Mesodermal cell (in vitro differentiated cells): ENCODE measurements around the gene MYOF.

Experiments
- H3K27ac ChIP-seq: 2 replicates; pipeline ENCODE4 v1.7.0; 2013; ENCODE audit warnings: mild to moderate bottlenecking, low read depth, low read length, moderate library complexity; ENCODE audit not compliant: severe bottlenecking
- H3K36me3 ChIP-seq: 2 replicates; pipeline ENCODE4 v1.7.1; 2013; ENCODE audit warnings: mild to moderate bottlenecking, low read length, moderate library complexity; ENCODE audit not compliant: control insufficient read depth, insufficient read depth
- H3K4me1 ChIP-seq: one replicate; pipeline ENCODE4 v1.7.1; 2013; ENCODE audit warnings: mild to moderate bottlenecking, low read length; ENCODE audit not compliant: insufficient read depth, control insufficient read depth, poor library complexity, severe bottlenecking
- H3K4me3 ChIP-seq: 2 replicates; pipeline ENCODE4 v1.7.0; 2013; ENCODE audit warnings: low read length, control low read depth, mild to moderate bottlenecking; ENCODE audit not compliant: insufficient read depth, poor library complexity, severe bottlenecking; ENCODE audit errors: extremely low read depth
- H3K9me3 ChIP-seq: 2 replicates; pipeline ENCODE4 v1.7.1; 2013; ENCODE audit warnings: mild to moderate bottlenecking, low read length, moderate library complexity; ENCODE audit not compliant: control insufficient read depth
- WGBS, 2 experiments: methylation state at CpG; one replicate each; pipeline ENCODE4 v1.1.5; 2013; ENCODE audit warnings: missing lambda C conversion rate in 2 of 2; ENCODE audit not compliant: insufficient coverage in 2 of 2; 5-methylcytosine and 5-hydroxymethylcytosine counted together

Gene MYOF

GRCh38 chr10:93386631-93387369, 95.3 kb downstream of the MYOF start:
- Histone ChIP-seq H3K27ac (no peak overlapping the region), H3K4me1 (peaks cover 22% of the 10 kb centered on the region), H3K36me3 (peaks cover 63% of the 10 kb centered on the region), H3K9me3 (no peaks in the 10 kb centered on the region), H3K4me3 (no peak overlapping the region)
- WGBS, 2 experiments: 83 to 87% methylated on average over 11 of the region's 14 CpGs

GRCh38 chr10:93385345-93385744, 96.8 kb downstream of the MYOF start:
- no peak overlapping the region for H3K27ac ChIP-seq
- peaks cover 17% of the 10 kb centered on the region for H3K4me1 ChIP-seq
- 100% methylated on average over 1 to 2 of the region's 2 CpGs for WGBS, 2 experiments
- H3K4me3 ChIP-seq: no peak overlapping the region
- H3K36me3 ChIP-seq: peaks cover 65% of the 10 kb centered on the region
- H3K9me3 ChIP-seq: no peaks in the 10 kb centered on the region

GRCh38 chr10:93384006-93384405, 98.1 kb downstream of the MYOF start:
- 89 to 92% methylated on average over 4 to 7 of the region's 7 CpGs for WGBS, 2 experiments
- H3K4me3 ChIP-seq: no peak overlapping the region
- H3K36me3 ChIP-seq: peaks cover 72% of the 10 kb centered on the region
- H3K4me1 ChIP-seq: peaks cover 29% of the 10 kb centered on the region
- no peak overlapping the region for H3K27ac ChIP-seq
- no peaks in the 10 kb centered on the region for H3K9me3 ChIP-seq

GRCh38 chr10:93383562-93383981, 98.6 kb downstream of the MYOF start:
- no peaks in the 10 kb centered on the region for H3K9me3 ChIP-seq
- peaks cover 72% of the 10 kb centered on the region for H3K36me3 ChIP-seq
- 92 to 94% methylated on average over 2 to 5 of the region's 6 CpGs for WGBS, 2 experiments
- no peak overlapping the region for H3K4me3 ChIP-seq
- peaks cover 29% of the 10 kb centered on the region for H3K4me1 ChIP-seq
- H3K27ac ChIP-seq: no peak overlapping the region

- Histone ChIP-seq H3K9me3 (no peaks in the 10 kb centered on the region), H3K27ac (no peak overlapping the region), H3K4me1 (peaks cover 36% of the 10 kb centered on the region), H3K36me3 (peaks cover 53% of the 10 kb centered on the region), H3K4me3 (no peak overlapping the region)
- WGBS, 2 experiments: 97 to 100% methylated on average over 5 of the region's 5 CpGs
These were observed 102.2 kb downstream of the MYOF start for GRCh38 chr10:93379731-93380575.

GRCh38 chr10:93378997-93379730, 103.0 kb downstream of the MYOF start:
- WGBS, 2 experiments: 93 to 100% methylated on average over 2 of the region's 3 CpGs
- Histone ChIP-seq H3K36me3 (peaks cover 56% of the 10 kb centered on the region), H3K9me3 (no peaks in the 10 kb centered on the region), H3K4me1 (peaks cover 29% of the 10 kb centered on the region), H3K27ac (no peak overlapping the region), H3K4me3 (no peak overlapping the region)

- Histone ChIP-seq H3K27ac (no peak overlapping the region), H3K36me3 (peaks cover 59% of the 10 kb centered on the region), H3K9me3 (no peaks in the 10 kb centered on the region), H3K4me1 (peaks cover 18% of the 10 kb centered on the region), H3K4me3 (no peak overlapping the region)
- 80 to 100% methylated on average over 1 of the region's 2 CpGs for WGBS, 2 experiments
These were observed 104.1 kb downstream of the MYOF start for GRCh38 chr10:93378039-93378438.

GRCh38 chr10:93376372-93377293, 105.5 kb downstream of the MYOF start:
- H3K4me3 ChIP-seq: no peak overlapping the region

GRCh38 chr10:93370961-93371360, 111.2 kb downstream of the MYOF start:
- Histone ChIP-seq H3K27ac (no peak overlapping the region), H3K9me3 (no peaks in the 10 kb centered on the region), H3K4me3 (no peak overlapping the region), H3K4me1 (no peaks in the 10 kb centered on the region), H3K36me3 (peaks cover 80% of the 10 kb centered on the region)
- WGBS, 2 experiments: no CpG with 5 or more reads among the region's 1 CpG

More at GRCh38 chr10:93376372-93377293, 105.5 kb downstream of the MYOF start:
- Histone ChIP-seq H3K27ac (peak overlapping the region; percentile 57), H3K36me3 (peaks cover 66% of the 10 kb centered on the region), H3K9me3 (no peaks in the 10 kb centered on the region), H3K4me1 (peaks cover 18% of the 10 kb centered on the region)
- 49 to 64% methylated on average over 5 to 8 of the region's 10 CpGs for WGBS, 2 experiments
